ENCODE measurements around the gene NR2C1.

NR2C1 gene

GRCh38 chr12:94990222-94990621, 83.2 kb downstream of the NR2C1 start:
- TF ChIP-seq REST (IDR thresholded peaks at IDR 0.05; ENCODE audit: insufficient read depth in 1 of 2, low read depth in 2 of 2, low read length in 2 of 2) (no peak), POLR2AphosphoS5 (IDR thresholded peaks at IDR 0.05; ENCODE audit: low read depth, low read length) (no peak), SIN3A (IDR thresholded peaks at IDR 0.05; ENCODE audit: borderline replicate concordance, insufficient read depth, low read length) (no peak), TAF1 (IDR thresholded peaks at IDR 0.05; ENCODE audit: borderline replicate concordance, insufficient read depth, low read length) (no peak), FOXP2 (optimal IDR thresholded peaks at IDR 0.05; ENCODE audit: borderline replicate concordance, extremely low read depth, extremely low read length, insufficient read depth) (no peak)

- TF ChIP-seq TAF1 (IDR thresholded peaks at IDR 0.05; ENCODE audit: borderline replicate concordance, insufficient read depth, low read length) (no peak), REST (IDR thresholded peaks at IDR 0.05; ENCODE audit: insufficient read depth in 1 of 2, low read depth in 2 of 2, low read length in 2 of 2) (no peak), FOXP2 (optimal IDR thresholded peaks at IDR 0.05; ENCODE audit: borderline replicate concordance, extremely low read depth, extremely low read length, insufficient read depth) (no peak)
Observed at GRCh38 chr12:94988471-94988870, 84.9 kb downstream of the NR2C1 start.

DNA sequence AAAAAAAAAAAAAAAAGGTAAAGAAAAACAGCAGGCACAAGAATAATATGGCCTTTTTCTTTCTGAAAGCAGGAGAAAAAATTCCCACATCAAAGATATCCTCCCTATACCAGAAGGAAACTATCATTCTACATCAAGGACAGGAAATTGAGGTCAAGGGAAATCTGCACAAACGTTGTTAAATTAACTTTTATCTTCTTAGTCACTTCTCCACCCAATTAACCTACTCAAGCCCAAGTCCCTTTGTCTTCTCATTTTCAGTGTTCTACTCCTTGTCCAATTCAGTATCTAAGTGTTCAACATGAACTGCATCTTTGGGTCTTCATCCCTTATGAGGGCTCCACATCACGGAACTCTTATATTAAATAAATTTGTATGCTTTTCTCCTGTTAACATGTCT, 85.6 kb downstream of the NR2C1 start:
- TF ChIP-seq POLR2AphosphoS5 (IDR thresholded peaks at IDR 0.05; ENCODE audit: low read depth, low read length) = no peak

- TF ChIP-seq FOXP2 (optimal IDR thresholded peaks at IDR 0.05; ENCODE audit: borderline replicate concordance, extremely low read depth, extremely low read length, insufficient read depth) = no peak
- no peak for TF ChIP-seq SIN3A (IDR thresholded peaks at IDR 0.05; ENCODE audit: borderline replicate concordance, insufficient read depth, low read length)
- no peak for TF ChIP-seq TAF1 (IDR thresholded peaks at IDR 0.05; ENCODE audit: borderline replicate concordance, insufficient read depth, low read length)
- TF ChIP-seq REST (IDR thresholded peaks at IDR 0.05; ENCODE audit: insufficient read depth in 1 of 2, low read depth in 2 of 2, low read length in 2 of 2) = no peak
- no peak for TF ChIP-seq POLR2AphosphoS5 (IDR thresholded peaks at IDR 0.05; ENCODE audit: low read depth, low read length)
Observed at GRCh38 chr12:94987076-94987669, 86.2 kb downstream of the NR2C1 start.

- TF ChIP-seq REST (IDR thresholded peaks at IDR 0.05; ENCODE audit: insufficient read depth in 1 of 2, low read depth in 2 of 2, low read length in 2 of 2) (no peak), TAF1 (IDR thresholded peaks at IDR 0.05; ENCODE audit: borderline replicate concordance, insufficient read depth, low read length) (no peak), FOXP2 (optimal IDR thresholded peaks at IDR 0.05; ENCODE audit: borderline replicate concordance, extremely low read depth, extremely low read length, insufficient read depth) (no peak), SIN3A (IDR thresholded peaks at IDR 0.05; ENCODE audit: borderline replicate concordance, insufficient read depth, low read length) (no peak), POLR2AphosphoS5 (IDR thresholded peaks at IDR 0.05; ENCODE audit: low read depth, low read length) (no peak)
Observed at GRCh38 chr12:94983321-94983720, 90.1 kb downstream of the NR2C1 start.

Data from PFSK-1 (cell line).